Measurements from ENCODE around the gene RAB3GAP2.
A peak's percentile ranks its signal among the peaks of the same experiment; 100 is the strongest.
"Not testable (repeated sequence)": the region's sequence is repeated elsewhere in the genome, so short reads cannot be mapped to it uniquely, and the experiment has no call there.

GRCh38 chr1:220218397-220219135 lies 53.7 kb downstream of the RAB3GAP2 start:
- TF ChIP-seq CTCF (IDR thresholded peaks at IDR 0.05; ENCODE audit: insufficient read depth, low read length) = peak; percentile 28
- not testable (repeated sequence) for TF ChIP-seq POLR2AphosphoS5 (IDR thresholded peaks at IDR 0.05; ENCODE audit: low read depth)
